GM12892 (cell line): ENCODE measurements around the gene CLDN2.

ENCODE experiments used
- DNase-seq: peaks from one replicate; pipeline ENCODE4 v3.0.0; 2011; ENCODE audit not compliant: insufficient read length
- FAIRE-seq: peaks from 2 replicates; lab custom pipeline; 2011; peaks lifted over from hg19 to GRCh38; lab: Jason Lieb, UNC
- POLR2A ChIP-seq: IDR thresholded peaks from 2 replicates; pipeline ENCODE4 v1.6.1; 2011; ENCODE audit warnings: low read depth, low read length, control low read depth
- POLR2AphosphoS5 ChIP-seq: IDR thresholded peaks from 2 replicates; pipeline ENCODE4 v1.6.1; 2011; ENCODE audit warnings: low read depth, low read length, control low read depth
- TAF1 ChIP-seq: IDR thresholded peaks from 2 replicates; pipeline ENCODE4 v1.6.1; 2011; ENCODE audit warnings: low read depth, mild to moderate bottlenecking, control low read depth, low read length, borderline replicate concordance

CLDN2 gene

GRCh38 chrX:106901341-106901740 lies 18.9 kb upstream of the CLDN2 start:
- FAIRE-seq (no peak), DNase-seq (no peak)
- TF ChIP-seq POLR2AphosphoS5 (no peak), TAF1 (no peak), POLR2A (no peak)

GRCh38 chrX:106901781-106902219 lies 18.4 kb upstream of the CLDN2 start:
- no peak for FAIRE-seq
- TF ChIP-seq POLR2A, result no peak
- TF ChIP-seq POLR2AphosphoS5, result no peak
- TF ChIP-seq TAF1, result no peak

GRCh38 chrX:106902684-106903083 lies 17.5 kb upstream of the CLDN2 start:
- FAIRE-seq, result no peak
- no peak for DNase-seq
- TF ChIP-seq TAF1, result no peak
- TF ChIP-seq POLR2AphosphoS5, result no peak
- TF ChIP-seq POLR2A, result no peak

More at GRCh38 chrX:106901781-106902219, 18.4 kb upstream of the CLDN2 start:
- DNase-seq, result no peak

GRCh38 chrX:106903291-106903824 lies 16.8 kb upstream of the CLDN2 start, which contains the start of gene RIPPLY1:
Gene RIPPLY1, minus strand, starts transcription at chrX:106903341. Its CDS starts 54 bp downstream, at chrX:106903287.
- no peak for FAIRE-seq
- no peak for DNase-seq
- TF ChIP-seq POLR2A (no peak), TAF1 (no peak), POLR2AphosphoS5 (no peak)

- no peak for FAIRE-seq
- no peak for TF ChIP-seq POLR2AphosphoS5
- TF ChIP-seq TAF1, result no peak
- no peak for TF ChIP-seq POLR2A
- no peak for DNase-seq
Measured at GRCh38 chrX:106903856-106904528, 16.2 kb upstream of the CLDN2 start.

- FAIRE-seq, result no peak
- TF ChIP-seq POLR2A (no peak), POLR2AphosphoS5 (no peak), TAF1 (no peak)
- DNase-seq, result no peak
Measured at GRCh38 chrX:106905064-106905708, 15.0 kb upstream of the CLDN2 start.

GRCh38 chrX:106906361-106906760 lies 13.8 kb upstream of the CLDN2 start:
- TF ChIP-seq TAF1 (no peak), POLR2AphosphoS5 (no peak), POLR2A (no peak)
- DNase-seq (no peak), FAIRE-seq (no peak)

GRCh38 chrX:106912864-106913263 lies 7.3 kb upstream of the CLDN2 start:
- TF ChIP-seq POLR2A (no peak), POLR2AphosphoS5 (no peak), TAF1 (no peak)
- DNase-seq (no peak), FAIRE-seq (no peak)

- no peak for FAIRE-seq
- no peak for TF ChIP-seq POLR2AphosphoS5
- TF ChIP-seq POLR2A, result no peak
- no peak for TF ChIP-seq TAF1
- no peak for DNase-seq
Measured at GRCh38 chrX:106917830-106918500, 2.2 kb upstream of the CLDN2 start.

GRCh38 chrX:106921637-106922036 lies 1.4 kb downstream of the CLDN2 start:
- DNase-seq, result no peak
- TF ChIP-seq POLR2A, result no peak
- TF ChIP-seq POLR2AphosphoS5, result no peak
- TF ChIP-seq TAF1, result no peak
- FAIRE-seq, result no peak

- FAIRE-seq, result no peak
- no peak for TF ChIP-seq POLR2AphosphoS5
- no peak for TF ChIP-seq POLR2A
- no peak for TF ChIP-seq TAF1
Measured at GRCh38 chrX:106927023-106927422, 6.8 kb downstream of the CLDN2 start.

GRCh38 chrX:106927700-106928099 lies 7.5 kb downstream of the CLDN2 start:
- DNase-seq (no peak), FAIRE-seq (no peak)
- TF ChIP-seq TAF1 (no peak), POLR2AphosphoS5 (no peak), POLR2A (no peak)

More at GRCh38 chrX:106927023-106927422, 6.8 kb downstream of the CLDN2 start:
- DNase-seq, result no peak
